ENCODE data around the gene TRIM17.

TRIM17 gene

DNA sequence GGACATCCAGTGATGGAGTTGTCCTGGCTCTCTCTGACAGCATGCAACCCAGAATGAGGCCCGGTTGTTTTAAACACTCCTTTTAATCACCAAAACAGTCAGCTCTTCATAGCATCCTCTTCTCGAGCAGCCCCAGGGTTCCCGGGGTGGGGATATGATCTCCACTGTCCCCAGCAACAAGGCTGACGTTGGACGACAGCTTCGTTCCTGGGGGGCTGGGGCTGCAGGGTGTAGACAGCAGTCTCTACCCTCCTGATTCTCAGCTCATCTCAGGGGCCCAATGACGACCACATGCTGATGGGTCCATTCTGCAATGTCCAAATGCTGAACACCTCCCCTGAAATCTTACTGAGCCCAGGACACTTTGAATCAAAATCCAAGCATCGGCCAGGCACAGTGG lies 37.0 kb downstream of the TRIM17 start:
- TF ChIP-seq, protein P1, sequence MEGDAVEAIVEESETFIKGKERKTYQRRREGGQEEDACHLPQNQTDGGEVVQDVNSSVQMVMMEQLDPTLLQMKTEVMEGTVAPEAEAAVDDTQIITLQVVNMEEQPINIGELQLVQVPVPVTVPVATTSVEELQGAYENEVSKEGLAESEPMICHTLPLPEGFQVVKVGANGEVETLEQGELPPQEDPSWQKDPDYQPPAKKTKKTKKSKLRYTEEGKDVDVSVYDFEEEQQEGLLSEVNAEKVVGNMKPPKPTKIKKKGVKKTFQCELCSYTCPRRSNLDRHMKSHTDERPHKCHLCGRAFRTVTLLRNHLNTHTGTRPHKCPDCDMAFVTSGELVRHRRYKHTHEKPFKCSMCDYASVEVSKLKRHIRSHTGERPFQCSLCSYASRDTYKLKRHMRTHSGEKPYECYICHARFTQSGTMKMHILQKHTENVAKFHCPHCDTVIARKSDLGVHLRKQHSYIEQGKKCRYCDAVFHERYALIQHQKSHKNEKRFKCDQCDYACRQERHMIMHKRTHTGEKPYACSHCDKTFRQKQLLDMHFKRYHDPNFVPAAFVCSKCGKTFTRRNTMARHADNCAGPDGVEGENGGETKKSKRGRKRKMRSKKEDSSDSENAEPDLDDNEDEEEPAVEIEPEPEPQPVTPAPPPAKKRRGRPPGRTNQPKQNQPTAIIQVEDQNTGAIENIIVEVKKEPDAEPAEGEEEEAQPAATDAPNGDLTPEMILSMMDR (IDR thresholded peaks at IDR 0.05; ENCODE audit: poor library complexity, severe bottlenecking): no peak
- Histone ChIP-seq H3K4me1 (ENCODE audit: insufficient read depth, poor library complexity, severe bottlenecking) (no peaks in the 10 kb centered on the region), H3K4me3 (ENCODE audit: severe bottlenecking) (no peak overlapping the region), H3K36me3 (ENCODE audit: low read depth) (no peaks in the 10 kb centered on the region), H3K9me3 (ENCODE audit: severe bottlenecking) (no peaks in the 10 kb centered on the region), H3K27me3 (ENCODE audit: insufficient read depth, poor library complexity, severe bottlenecking) (no peaks in the 10 kb centered on the region), H3K27ac (ENCODE audit: poor library complexity, severe bottlenecking) (no peak overlapping the region)
- DNase-seq (ENCODE audit: low spot score) (no peak), ATAC-seq (ENCODE audit: low read depth) (no peak)

DNA sequence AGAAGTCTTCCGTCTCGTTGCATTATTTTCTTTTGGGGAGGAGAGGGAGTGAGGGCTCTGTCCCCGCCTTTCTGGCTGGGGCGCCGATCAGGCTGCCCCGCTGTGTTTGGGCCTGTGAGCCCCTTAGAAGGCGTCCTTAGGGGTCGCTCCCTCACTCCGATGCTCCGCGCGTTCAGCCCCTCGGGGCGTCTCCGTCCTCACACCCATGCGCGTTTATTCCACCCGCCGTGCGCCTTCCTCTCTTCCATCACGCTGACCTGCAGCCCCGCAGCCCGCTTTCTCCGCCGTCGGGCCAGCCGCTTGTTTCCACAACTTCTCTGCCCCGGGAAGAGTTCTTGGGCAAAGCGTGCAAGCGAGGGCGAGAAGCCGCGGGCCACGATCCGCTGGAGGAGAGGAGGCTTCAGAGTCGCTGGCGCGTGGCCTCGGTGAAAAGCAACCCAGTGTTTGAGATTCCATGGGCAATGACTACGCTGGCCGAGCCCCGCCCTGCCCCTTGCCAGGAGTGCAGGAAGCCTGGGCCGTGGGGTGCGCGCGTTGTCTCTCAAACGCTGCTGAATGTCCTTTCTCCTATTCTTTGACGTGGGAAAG lies 37.7 kb downstream of the TRIM17 start:
- Histone ChIP-seq H3K36me3 (ENCODE audit: low read depth) (no peaks in the 10 kb centered on the region), H3K9me3 (ENCODE audit: severe bottlenecking) (no peaks in the 10 kb centered on the region), H3K4me3 (ENCODE audit: severe bottlenecking) (peak overlapping the region; percentile 44), H3K27me3 (ENCODE audit: insufficient read depth, poor library complexity, severe bottlenecking) (no peaks in the 10 kb centered on the region), H3K4me1 (ENCODE audit: insufficient read depth, poor library complexity, severe bottlenecking) (no peaks in the 10 kb centered on the region), H3K27ac (ENCODE audit: poor library complexity, severe bottlenecking) (no peak overlapping the region)
- TF ChIP-seq, protein P1 (IDR thresholded peaks at IDR 0.05; ENCODE audit: poor library complexity, severe bottlenecking): no peak
- ATAC-seq (ENCODE audit: low read depth) (no peak), DNase-seq (ENCODE audit: low spot score) (no peak)

DNA sequence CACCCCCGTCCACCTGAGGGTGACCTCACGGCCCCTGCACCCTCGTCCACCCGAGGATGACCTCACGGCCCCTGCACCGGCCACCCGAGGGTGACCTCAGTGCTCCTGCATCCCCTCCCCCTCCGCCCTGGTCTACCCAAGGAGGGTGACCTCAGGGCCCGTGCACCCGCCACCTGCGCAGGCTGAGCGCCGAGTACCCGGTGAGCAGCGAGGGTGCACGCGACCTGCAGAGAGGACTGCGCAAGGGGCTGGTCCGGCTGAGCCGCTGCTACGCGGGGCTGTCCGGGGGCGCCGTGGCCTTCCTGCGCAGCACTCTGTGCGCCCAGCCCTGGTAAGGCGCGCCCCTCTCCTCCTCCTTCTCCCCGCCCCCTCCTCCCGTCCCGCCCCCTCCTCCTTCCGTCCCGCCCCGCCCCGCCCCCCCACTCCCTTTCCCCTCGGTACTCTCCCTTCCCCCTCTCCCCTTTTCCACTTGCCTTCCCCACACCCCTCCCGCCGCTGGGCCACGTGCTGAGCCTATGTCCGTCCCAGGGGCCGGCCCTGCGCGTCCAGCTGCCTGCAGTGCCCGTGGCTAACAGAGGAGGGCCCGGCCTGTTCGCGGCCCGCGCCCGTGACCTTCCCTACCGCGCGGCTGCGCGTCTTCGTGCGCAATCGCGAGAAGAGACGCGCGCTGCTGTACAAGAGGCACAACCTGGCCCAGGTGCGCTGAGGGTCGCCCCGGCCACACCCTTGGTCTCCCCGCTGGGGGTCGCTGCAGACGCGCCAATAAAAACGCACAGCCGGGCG lies 38.4 kb downstream of the TRIM17 start:
- peak overlapping the region; percentile 44 for H3K4me3 ChIP-seq (ENCODE audit: severe bottlenecking)
- H3K27ac ChIP-seq (ENCODE audit: poor library complexity, severe bottlenecking): no peak overlapping the region
- H3K9me3 ChIP-seq (ENCODE audit: severe bottlenecking): no peaks in the 10 kb centered on the region
- H3K36me3 ChIP-seq (ENCODE audit: low read depth): no peaks in the 10 kb centered on the region
- H3K27me3 ChIP-seq (ENCODE audit: insufficient read depth, poor library complexity, severe bottlenecking): no peaks in the 10 kb centered on the region
- DNase-seq (ENCODE audit: low spot score): peak; percentile 38
- peak; percentile 76 for ATAC-seq (ENCODE audit: low read depth)
- no peaks in the 10 kb centered on the region for H3K4me1 ChIP-seq (ENCODE audit: insufficient read depth, poor library complexity, severe bottlenecking)
- TF ChIP-seq, protein P1 (IDR thresholded peaks at IDR 0.05; ENCODE audit: poor library complexity, severe bottlenecking): peak; percentile 29

DNA sequence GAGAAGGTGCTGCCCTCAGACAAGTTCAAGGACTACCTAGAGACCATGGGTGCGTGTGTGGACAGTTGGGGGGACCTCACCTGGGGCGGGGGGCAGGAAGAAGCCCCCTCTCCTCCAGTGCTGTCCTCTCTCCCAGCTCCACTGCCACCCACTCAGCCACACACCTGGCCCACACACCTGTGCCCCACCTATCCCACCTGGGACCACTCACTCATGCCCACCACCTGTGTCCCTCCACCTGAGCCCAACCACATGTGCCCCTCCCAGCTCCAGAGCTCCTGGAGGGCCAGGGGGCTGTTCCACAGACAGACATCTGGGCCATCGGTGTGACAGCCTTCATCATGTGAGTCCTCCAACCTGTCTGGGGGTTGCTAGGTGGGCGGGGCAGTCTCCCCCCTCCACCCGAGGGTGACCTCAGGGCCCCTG lies 39.0 kb downstream of the TRIM17 start:
- Histone ChIP-seq H3K4me3 (ENCODE audit: severe bottlenecking) (peak overlapping the region; percentile 44), H3K27me3 (ENCODE audit: insufficient read depth, poor library complexity, severe bottlenecking) (no peaks in the 10 kb centered on the region)

More for the DNA sequence above, 39.0 kb downstream of the TRIM17 start:
- no peaks in the 10 kb centered on the region for H3K9me3 ChIP-seq (ENCODE audit: severe bottlenecking)
- DNase-seq (ENCODE audit: low spot score) (no peak), ATAC-seq (ENCODE audit: low read depth) (no peak)
- H3K36me3 ChIP-seq (ENCODE audit: low read depth): no peaks in the 10 kb centered on the region
- TF ChIP-seq, protein P1 (IDR thresholded peaks at IDR 0.05; ENCODE audit: poor library complexity, severe bottlenecking): no peak
- no peaks in the 10 kb centered on the region for H3K4me1 ChIP-seq (ENCODE audit: insufficient read depth, poor library complexity, severe bottlenecking)
- H3K27ac ChIP-seq (ENCODE audit: poor library complexity, severe bottlenecking): no peak overlapping the region

Data from RWPE2 (cell line).